ACHN (cell line): ENCODE results near the gene BOC.

Experiments used
- DNase-seq: peaks from one replicate; pipeline ENCODE4 v3.0.0-alpha.2; 2015
- in situ Hi-C: cut with HindIII; loops from 2 replicates; pipeline ENCODE4 v1.10.0; 2017; ENCODE audit warnings: low sequenced_read_pairs, low pct_ligation_motif_present, low pct_unique_long_range_greater_than_20kb

BOC gene

GRCh38 chr3:113218011-113218680, 6.8 kb downstream of the BOC start:
- no peak for DNase-seq
- in situ Hi-C loops = no loop called here

DNA sequence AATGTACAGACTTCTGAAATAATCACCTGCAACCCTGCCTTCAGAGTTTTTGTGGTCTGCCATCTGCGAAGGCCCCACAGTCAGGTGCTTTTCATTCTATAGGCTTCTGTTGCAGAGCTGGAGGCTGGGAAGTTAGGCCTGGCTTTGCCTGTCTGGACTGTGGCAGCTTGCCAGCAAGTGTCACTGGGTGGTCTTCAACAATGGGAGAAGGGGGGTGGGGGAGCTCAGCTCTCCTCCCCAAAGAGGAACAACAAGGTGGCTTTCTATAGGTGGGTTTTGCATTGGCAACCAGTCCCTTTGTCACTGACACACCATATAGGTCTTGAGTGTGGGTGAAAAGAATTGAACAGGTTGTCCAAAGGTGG, 7.3 kb downstream of the BOC start:
- in situ Hi-C loops = no loop called here
- no peak for DNase-seq

GRCh38 chr3:113219605-113220300, 8.4 kb downstream of the BOC start:
- in situ Hi-C loops = no loop called here
- no peak for DNase-seq

GRCh38 chr3:113220721-113221120, 9.4 kb downstream of the BOC start:
- no peak for DNase-seq
- in situ Hi-C loops = no loop called here

- no peak for DNase-seq
- in situ Hi-C loops = no loop called here
These were observed 10.4 kb downstream of the BOC start for GRCh38 chr3:113221721-113222257.

GRCh38 chr3:113222451-113223086, 11.2 kb downstream of the BOC start:
- no peak for DNase-seq
- in situ Hi-C loops = no loop called here

GRCh38 chr3:113223475-113224281, 12.3 kb downstream of the BOC start:
- DNase-seq = no peak
- in situ Hi-C loops = no loop called here

DNA sequence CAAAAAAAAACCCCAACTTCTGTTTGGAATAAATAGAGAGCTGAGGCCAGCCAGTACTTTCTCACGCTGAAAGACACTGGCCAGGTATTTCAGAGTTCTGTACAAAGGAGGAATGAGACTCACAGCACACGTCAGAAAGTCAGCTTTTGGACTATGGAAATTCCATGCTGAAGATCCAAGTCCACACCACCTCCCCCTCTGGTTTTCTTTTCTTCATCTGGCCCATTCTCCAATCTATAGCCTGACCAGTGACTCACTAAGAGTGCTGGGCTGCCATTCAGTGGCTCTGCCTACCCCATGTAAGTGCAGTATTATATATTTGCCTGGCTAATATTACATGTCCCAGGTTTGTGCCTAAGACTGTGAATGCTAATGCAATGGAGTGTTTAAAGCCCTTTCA, 13.9 kb downstream of the BOC start:
- in situ Hi-C loops = no loop called here
- DNase-seq = no peak

GRCh38 chr3:113226491-113226890, 15.1 kb downstream of the BOC start:
- DNase-seq = no peak
- in situ Hi-C loops = no loop called here

- peak; percentile 52 for DNase-seq
- in situ Hi-C loops = no loop called here
These were observed 15.8 kb downstream of the BOC start for GRCh38 chr3:113227146-113227545.

DNA sequence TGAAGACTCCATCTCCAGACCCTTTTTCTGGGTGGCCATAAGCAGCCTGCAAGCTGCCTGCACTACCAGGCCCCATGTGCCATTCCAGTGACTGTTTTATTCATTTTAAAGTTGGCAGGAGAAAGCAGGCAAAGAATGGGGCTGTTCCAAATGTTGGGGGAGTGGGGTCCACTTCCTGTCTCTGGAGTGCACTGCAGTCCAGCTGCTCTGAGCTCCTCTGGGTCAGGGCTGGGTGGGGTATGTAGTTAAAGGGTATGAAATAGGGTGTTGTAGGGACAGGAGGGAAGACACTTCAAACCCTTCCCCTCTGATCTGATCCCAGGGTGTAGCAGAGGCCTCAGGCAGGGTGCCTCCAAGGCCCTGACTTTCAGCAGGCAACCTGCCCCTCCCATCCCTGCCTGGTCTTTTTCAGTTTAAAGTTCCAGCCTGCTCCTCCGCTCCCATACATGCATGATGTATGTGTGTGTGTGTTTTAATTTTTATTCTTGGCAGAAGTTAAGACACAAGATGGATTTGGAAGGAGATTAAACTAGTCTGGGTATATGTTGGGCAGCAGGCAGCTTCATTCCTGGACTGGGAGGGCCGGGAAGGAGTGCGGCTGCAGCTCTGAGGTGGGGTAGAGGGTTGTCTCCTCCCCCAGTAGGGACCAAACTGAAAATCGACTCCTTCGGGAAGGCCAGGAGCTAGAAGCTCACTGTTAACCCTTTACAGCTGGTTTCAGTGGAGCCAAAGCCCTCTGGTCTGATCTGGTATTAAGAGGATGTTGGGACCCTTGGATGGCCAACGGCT, 17.3 kb downstream of the BOC start:
- in situ Hi-C loops = no loop called here
- DNase-seq = no peak

DNA sequence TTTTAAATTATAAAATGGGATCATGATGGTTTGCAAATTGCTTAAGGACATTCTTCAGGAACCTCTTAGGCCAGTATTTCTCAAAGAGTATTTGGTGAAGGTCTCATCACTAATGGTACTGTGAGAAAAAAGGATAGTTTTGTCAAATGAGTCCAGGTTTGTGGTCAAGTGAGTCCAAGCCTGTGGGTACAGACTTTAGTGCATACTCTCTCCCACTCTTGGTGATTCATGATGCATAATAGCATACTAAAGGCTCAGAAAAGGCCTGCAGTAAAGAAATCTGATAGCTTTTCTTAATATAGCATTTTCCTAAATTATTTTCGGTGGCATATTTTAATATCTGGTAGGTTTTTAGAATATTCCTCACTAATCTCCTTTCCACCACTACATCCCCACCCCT, 20.0 kb downstream of the BOC start:
- in situ Hi-C loops = no loop called here
- peak; percentile 35 for DNase-seq

DNA sequence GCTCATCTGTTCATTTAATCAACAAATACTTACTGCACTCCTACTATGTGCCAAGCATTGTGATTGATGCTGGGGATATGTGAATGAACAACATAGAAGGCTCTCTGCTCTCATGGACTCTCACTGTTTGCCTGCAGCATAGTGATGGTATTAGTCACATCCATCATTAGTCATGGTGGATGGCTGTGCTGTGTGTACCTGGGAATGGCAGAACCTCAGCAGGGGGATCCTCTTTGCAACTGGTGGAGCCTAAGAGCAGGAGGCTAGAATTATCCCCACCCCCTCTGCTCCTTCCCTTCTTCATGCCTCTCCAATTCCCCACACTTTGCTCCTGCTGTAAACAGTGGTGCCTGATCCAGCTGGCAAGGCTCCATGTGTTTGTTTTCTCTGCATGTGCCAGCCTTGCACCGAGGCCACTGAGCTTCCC, 20.5 kb downstream of the BOC start:
- DNase-seq = peak; percentile 82
- in situ Hi-C loops = no loop called here

DNA sequence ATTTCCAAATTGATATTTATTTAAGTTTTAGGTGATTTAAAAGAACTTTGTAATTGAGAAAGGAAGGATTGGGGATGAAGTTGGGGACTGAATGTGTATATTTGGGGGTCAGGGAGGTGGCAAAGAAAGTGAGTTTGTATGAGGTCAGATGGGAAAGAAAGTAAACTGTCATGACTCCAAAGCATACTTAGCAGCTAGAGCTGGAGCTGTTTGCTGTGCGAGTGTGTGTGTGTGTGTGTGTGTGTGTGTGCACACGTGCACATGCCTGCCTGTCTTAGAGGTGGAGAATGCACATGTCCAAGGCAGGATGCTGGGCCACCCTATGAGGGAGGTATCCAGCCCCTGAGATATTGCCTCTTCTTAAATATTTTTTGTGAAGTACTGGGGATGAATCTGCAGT, 21.0 kb downstream of the BOC start:
- DNase-seq = no peak
- in situ Hi-C loops = no loop called here

- in situ Hi-C loops = no loop called here
These were observed 22.1 kb downstream of the BOC start for GRCh38 chr3:113233497-113233896.

GRCh38 chr3:113234028-113234427, 22.7 kb downstream of the BOC start:
- no peak for DNase-seq
- in situ Hi-C loops = no loop called here

More at GRCh38 chr3:113233497-113233896, 22.1 kb downstream of the BOC start:
- DNase-seq = no peak

- in situ Hi-C loops = no loop called here
- DNase-seq = no peak
These were observed 23.4 kb downstream of the BOC start for GRCh38 chr3:113234688-113235260.

DNA sequence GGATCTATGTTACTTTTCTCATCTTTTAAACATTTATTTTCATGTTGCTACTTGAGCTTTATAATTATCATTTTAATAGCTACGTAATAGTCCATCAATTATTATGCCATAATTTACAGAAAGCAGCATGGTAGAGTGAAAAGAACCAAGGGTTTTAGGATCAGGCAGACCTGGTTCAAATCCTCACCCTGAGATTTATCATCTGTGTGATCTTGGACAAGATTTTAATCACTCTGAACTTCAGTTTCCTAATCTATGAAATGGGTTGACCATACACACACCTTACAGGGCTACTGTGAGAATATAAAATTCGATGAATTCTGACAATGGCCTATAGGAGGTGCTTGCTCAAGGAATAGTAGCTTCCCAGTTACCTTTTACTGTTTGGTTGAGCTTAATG, 27.1 kb downstream of the BOC start:
- no peak for DNase-seq

More for the DNA sequence above, 27.1 kb downstream of the BOC start:
- in situ Hi-C loops = no loop called here
